GM19455 (cell line): ENCODE data around the gene IRGM.
A peak's percentile ranks its signal among the peaks of the same experiment; 100 is the strongest.
"Not testable (repeated sequence)": the region's sequence is repeated elsewhere in the genome, so short reads cannot be mapped to it uniquely, and the experiment has no call there.

Source experiments
- ATAC-seq: cut with Tn5 transposase; IDR thresholded peaks from one replicate; pipeline ENCODE4 v1.9.1; 2021; ENCODE audit not compliant: unreplicated experiment

Gene IRGM, protein sequence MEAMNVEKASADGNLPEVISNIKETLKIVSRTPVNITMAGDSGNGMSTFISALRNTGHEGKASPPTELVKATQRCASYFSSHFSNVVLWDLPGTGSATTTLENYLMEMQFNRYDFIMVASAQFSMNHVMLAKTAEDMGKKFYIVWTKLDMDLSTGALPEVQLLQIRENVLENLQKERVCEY

DNA sequence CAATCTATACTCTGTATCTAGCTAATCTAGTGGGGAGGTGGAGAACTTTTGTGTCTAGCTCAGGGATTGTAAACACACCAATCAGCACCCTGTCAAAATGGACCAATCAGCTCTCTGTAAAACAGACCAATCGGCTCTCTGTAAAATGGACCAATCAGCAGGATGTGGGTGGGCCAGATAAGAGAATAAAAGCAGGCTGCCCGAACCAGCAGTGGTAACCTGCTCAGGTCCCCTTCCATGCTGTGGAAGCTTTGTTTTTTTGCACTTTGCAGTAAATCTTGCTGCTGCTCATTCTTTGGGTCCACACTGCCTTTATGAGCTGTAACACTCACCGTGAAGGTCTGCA, at the start of gene IRGM:
Gene IRGM (plus strand): TSS at position 214 of the 346 bp plus-strand sequence. CDS start 1,603 bp downstream, outside the sequence.
- not testable (repeated sequence) for ATAC-seq

DNA sequence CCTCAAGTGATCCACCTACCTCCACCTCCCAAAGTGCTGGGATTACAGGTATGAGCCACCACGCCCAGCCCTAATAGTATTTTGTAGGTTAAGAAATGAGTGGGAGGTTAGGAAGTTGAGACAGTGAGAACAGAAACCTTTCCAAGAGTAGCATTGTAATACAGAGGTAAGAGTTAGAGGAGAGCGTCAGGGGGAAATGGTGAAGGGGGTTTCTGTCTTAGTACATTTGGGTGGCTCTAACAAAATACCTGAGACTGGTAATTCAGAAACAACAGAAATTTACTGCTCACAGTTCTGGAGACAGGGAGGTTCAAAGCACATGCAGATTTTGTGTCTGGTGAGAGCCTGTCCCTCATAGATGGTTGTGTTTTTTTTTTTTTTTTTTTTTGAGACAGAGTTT, 48.9 kb upstream of the IRGM start:
- no peak for ATAC-seq

DNA sequence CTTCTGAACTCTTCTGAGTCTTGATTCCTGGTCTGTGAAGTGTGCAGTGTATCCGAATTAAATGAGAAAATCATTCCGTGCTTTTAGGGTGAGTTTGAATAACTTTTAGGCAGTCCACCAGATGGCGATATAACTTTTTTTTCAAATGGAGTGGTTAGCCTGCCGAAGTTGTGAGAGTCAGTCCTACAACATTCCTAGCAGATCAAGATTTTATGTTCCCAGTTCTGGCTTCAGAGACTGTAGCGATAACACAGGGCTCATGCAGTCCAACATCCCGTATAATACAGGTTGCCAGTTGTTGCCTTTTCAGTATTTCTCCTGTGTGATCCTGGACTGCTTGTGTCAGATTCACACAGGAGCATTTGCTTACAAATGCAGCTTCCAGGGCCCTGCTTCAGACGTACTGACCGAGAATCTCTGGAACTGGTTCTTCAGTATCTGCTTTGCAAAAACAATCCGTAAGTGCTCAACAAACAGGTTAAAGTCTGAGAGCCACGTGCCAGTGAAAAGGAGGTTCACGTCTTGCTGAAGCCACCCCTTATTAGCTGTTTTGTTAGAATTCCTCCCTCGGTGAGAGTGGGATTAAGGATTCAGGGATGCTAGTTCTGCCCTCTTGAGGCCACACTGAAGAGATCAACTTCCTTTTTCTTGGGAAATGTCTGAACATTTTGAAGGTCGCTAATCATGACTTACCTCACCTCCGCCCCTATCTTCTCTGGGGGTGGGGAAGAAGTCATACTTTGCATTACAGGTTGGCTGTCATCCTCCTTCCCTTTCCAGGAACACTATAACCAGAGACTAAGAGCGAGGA, 45.0 kb upstream of the IRGM start:
- ATAC-seq: no peak

DNA sequence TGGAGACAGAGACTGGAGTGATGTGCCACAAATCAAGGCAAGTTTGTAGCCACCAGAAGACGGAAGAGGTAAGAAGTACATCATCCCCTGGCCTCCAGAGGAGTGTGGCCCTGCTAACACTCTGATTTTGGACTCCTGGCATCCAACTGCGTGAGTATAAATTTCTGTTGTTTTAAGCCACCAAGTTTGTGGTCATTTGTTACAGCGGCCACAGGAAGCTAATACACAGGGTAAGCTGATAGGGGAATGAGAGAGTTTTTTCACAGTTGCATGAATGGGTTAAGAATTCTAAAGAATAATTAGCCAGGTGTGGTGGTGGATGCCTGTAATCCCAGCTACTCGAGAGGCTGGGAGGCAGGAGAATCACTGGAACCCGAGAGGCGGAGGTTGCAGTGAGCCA, 41.9 kb upstream of the IRGM start:
- no peak for ATAC-seq

DNA sequence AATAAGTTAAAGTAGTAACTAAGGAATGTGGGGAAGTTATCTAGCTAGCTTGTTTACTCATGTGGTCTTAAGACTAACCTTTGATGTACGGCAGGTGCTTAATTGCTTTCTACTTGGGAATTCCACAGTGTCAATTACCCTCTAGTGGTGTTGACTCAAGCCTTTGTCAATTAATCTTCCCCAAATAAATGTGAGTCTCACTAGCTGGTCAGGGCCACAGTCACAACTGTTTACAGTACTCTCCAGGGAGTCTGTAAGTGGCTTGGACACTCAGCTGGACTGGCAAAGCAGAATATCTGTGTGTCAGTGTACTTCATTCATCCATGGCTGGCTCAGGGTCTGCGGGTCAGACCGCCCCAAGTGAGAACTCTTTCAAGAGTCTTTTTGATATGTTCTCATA, 37.0 kb upstream of the IRGM start:
- ATAC-seq: no peak

DNA sequence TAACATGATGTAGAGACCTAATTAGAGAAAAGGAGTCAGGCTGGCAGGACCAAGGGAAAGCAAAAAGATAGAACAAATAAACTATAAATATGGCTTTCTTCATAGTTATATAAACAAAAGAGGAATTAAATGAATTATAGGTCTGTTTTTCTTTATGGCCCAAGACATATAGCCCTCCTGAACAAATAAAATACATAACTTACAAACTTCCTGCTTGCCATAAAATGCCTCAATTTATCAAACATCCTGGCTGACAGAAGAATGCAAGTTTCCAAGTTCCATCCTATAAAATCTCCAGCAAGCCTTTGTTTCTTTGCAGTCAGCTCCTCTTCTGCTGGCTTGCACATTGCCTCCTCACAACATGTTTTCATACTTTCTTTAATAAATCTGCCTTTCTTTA, 31.3 kb upstream of the IRGM start:
- no peak for ATAC-seq

DNA sequence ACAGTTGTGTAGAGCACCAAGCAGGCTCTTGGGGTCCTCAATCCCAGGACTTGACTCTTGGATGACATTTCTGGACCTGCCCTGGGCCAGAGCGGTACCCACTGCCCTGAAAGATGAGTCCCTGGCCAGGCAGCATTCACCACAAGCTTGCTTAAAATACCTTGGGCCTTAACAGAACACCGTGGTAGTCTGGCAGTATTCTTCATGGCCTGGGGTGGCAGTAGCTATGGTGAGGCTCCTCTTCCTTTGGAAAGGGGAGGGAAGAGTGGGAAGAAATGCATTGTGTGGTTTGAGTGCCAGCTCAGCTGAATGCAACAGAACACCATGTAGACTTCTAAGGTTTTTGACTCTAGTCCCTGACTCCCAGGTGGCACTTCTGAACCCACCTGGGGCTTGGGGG, 29.4 kb upstream of the IRGM start:
- no peak for ATAC-seq

DNA sequence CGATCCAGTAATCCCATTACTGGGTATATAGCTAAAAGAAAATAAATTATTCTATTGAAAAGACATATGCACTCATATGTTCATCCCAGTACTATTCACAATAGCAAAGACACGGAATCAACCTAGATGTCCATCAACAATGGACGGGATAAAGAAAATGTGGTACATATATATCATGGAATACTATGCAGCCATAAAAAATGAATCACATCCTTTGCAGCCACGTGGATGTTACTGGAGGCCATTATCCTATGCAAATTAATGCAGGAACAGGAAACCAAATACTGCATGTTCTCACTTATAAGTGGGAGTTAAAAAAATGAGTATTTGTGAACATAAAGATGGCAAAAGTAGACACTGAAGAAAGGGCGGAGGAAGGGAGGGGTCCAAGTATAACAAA, 16.6 kb upstream of the IRGM start:
- ATAC-seq: no peak

DNA sequence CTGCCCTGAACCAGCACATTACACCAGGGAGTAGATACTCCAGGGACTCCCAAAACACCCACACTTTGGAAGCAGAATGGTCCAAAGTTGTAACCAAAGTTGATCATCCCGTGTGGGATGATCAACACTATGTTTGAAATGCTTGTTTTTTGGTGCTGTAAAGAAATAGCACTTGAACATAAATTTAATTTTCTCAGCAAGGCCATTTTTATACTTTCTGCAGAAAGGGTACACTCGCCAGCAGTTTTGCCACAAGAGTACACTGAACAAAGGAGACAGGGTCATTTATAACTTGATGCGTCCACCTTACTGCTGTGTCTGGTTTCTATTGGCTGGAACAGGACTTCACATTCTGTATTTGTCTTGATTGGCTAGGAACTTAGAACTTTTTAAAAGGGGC, 14.5 kb upstream of the IRGM start:
- not testable (repeated sequence) for ATAC-seq

DNA sequence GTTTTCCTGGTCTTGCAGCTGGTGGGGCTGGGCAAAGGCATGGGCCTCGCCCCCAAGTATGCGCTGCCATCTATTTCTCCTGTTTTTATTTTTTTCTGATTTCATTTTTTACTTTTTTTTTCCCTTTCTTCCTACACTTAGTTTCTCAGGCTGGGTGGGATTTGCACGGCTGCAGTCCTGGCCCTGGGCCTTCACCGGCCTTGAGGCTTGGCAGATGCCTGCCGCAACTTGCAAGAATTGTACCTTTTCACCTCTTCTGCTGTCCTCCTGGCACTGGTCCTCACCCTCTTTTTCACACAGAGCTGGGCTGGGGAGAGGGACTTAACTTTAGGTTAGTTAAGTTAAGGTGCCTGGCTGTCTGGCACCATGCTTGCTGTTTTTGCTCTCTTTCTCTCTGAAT, 10.3 kb upstream of the IRGM start:
- no peak for ATAC-seq

DNA sequence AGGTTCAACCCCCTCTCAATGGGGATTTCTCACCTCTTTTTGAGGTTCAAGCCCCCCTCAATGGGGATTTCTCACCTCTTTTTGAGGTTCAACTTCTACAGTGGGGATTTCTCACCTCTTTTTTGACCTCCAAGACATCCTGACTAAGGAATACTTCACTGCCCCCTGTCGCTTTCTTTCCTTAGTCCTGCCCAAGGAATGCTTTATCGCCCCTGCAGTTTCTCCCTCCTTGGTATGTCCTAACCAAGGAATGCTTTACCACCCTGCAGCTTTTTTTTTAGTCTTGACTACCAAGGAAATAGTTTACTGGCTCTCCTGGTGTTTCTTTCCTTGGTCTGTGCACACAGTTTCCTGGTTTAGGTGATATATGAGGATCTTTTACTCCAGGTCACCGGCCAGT, 9.6 kb upstream of the IRGM start:
- ATAC-seq: no peak

DNA sequence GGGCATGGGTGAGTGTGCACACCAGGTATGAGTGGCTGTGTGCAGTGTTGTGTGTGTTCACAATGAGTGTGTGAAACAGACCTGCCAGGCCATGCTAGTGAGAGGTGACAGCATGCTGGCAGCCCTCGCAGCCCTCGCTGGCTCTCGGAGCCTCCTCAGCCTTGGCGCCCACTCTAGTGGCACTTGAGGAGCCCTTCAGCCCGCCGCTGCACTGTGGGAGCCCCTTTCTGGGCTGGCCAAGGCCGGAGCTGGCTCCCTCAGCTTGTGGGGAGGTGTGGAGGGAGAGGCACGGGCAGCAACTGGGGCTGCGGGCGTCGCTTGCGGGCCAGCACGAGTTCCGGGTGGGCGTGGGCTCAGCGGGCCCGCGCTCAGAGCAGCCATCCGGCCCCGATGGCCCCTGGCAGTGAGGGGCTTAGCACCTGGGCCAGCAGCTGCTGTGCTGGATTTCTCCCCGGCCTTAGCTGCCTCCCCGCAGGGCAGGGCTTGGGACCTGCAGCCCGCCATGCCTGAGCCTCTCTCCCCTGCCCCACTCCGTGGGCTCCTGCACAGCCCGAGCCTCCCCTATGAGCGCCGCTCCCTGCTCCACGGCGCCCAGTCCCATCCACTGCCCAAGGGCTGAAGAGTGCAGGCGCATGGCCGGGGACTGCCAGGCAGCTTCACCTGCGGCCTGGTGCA, 999 bp upstream of the IRGM start:
- not testable (repeated sequence) for ATAC-seq

DNA sequence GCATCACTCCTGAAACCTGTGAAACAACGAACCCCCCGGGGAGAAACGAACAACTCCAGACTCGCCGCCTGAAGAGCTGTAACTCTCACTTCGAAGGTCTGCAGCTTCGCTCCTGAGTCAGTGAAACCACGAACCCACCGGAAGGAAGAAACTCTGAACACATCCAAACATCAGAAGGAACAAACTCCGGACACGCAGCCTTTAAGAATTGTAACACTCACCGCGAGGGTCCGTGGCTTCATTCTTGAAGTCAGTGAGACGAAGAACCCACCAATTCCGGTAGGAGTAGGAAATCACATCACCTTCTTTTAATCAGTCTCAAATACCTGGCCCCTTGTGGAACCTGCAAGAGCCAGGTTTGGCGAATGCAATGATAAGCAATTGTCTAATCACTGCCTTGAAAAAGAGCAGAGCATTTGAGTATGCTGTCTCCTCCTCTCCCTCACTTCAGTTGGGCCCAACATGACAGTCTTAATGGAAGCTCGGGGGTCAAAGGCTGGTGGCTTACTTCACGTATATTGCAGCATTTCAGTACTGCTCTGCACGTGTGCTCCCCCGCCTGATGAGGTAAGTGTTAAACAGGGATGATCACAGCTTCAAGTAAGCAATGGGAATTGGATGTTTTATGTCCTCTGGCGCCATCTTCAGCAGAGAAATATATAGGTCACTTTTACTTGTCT, 473 bp downstream of the IRGM start:
- ATAC-seq: peak; percentile 95

DNA sequence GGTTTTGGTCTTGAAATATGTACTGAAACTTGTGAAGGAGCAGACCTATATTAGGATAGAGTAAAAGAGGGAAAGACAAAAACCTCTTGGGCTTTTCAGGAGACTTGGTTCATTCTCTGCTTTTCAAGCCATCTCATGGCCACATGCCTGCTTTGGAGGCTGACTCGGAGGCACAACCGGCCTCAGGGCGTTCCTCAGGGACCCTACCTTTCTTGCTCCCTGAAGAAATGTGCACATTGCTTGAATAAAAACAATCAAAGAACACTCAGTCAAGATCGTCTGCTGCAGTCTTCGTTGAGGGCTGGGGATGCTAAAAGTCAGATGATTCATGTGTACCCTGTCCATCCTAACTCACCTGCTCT, 994 bp downstream of the IRGM start:
- ATAC-seq: no peak

DNA sequence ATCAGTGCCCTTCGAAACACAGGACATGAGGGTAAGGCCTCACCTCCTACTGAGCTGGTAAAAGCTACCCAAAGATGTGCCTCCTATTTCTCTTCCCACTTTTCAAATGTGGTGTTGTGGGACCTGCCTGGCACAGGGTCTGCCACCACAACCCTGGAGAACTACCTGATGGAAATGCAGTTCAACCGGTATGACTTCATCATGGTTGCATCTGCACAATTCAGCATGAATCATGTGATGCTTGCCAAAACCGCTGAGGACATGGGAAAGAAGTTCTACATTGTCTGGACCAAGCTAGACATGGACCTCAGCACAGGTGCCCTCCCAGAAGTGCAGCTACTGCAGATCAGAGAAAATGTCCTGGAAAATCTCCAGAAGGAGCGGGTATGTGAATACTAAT, 1.9 kb downstream of the IRGM start:
- no peak for ATAC-seq

DNA sequence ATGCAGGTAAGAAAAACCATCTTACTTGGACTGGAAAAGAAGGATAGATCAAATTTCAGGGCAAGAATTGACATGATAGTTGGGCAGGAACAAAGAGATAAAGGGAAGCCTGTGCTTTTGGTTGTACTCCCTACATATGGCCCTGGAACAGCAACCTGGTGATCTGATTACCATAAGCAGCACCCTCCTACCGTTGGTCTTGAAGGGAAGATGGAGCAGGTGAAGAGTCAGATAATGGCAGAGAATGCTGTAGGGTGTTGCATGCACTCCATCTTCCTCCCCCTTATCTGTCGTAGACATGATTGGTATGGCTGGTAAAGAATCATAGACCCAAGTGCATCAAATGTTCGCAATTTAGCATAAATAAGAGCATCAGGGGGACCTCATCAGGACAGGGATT, 4.7 kb downstream of the IRGM start:
- ATAC-seq: no peak

DNA sequence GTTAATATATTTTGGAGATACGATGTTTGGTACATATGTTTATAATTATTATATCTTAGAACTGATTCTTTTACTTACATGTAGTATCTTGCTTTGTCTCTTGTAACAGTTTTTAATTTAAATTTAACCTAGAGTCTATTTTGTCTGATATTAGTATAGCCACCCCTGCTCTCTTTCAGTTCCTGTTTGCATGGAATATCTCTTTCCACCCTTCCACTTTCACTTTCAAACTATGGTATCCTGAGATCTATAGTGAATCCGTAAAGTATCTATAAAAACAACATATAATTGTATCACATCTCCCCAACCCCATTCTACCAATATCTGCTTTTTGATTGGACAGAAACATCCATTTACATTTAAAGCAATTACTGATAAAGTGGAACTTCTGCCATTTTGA, 7.2 kb downstream of the IRGM start:
- no peak for ATAC-seq

DNA sequence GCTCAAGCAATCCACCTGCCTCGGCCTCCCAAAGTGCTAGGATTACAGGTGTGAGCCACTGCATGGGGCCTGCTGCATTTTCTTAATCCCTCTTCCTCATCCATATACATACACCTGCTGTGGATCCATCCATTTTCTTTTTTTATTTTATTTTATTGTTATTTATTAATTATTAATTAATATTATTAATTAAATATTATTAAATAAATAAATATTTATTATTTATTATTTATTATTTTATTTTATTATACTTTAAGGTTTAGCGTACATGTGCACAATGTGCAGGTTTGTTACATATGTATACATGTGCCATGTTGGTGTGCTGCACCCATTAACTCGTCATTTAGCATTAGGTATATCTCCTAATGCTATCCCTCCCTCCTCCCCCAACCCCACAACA, 10.4 kb downstream of the IRGM start:
- ATAC-seq: not testable (repeated sequence)

DNA sequence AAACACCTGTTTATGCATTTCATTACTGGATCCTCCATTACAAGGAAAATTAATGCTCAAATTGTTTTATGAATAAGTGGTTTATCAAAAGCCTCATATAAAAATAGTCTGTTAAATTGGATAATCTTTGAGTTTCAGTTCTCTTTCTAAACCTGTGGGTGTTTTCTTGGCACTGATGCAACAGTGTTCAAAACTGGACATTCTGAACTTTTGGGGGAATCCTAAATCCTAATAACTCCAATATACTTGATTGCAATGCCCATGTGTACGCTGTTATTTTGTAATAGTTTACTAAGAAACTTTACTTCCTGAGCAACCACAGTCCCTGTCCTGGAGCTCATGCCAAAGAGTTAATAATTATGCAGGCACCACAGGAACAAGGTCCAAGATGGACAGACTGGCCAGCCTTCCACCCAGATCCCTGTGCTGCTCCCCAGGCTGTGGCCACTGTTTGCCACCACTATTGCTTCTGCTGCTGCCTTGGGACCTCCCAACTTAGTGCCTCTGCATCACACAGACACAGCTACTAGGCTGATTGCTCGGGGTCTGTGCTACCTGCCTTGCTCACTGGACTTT, 14.0 kb downstream of the IRGM start:
- ATAC-seq: no peak

DNA sequence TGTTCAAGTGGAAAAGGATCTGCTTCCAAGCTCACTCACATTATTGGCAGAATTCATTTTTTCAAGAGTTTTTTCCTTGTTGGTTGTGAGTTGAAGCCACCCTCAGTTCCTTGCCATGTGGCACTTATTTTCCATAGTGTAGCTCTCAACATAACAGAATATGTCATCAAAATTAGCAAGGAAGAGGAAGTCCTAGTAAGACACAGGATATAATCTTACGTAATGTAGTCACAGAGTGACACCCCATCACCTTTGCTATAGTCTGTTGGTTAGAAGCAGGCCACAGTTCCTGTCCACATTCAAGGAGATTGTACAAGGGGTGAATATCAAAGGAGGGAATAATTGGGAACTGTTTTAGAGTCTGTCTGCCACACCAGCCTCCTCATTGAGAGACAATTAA, 15.7 kb downstream of the IRGM start:
- no peak for ATAC-seq

DNA sequence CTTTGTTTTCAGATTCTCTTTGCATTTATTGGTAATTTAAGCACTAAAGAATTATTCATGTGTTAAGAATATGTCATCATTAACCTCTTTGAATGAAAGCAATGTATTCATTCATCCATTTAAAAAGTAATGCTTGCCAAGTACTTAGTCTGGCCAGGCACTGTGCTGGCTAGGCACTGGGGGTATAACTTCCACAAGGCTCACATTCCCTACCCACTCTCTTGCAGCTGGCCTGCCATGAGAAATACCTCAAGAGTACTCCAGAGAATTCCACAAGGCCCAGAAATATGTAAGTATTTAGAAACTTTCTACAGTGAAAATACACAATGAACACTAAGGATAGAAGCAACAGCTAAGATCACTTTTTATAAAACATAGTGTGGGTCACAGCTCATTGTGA, 33.0 kb downstream of the IRGM start:
- no peak for ATAC-seq
